ENCODE results near the gene C8B.

GRCh38 chr1:56970280-56970679 lies 4.5 kb upstream of the C8B start:
- TF ChIP-seq POLR2A (IDR thresholded peaks at IDR 0.05) (no peak), CTCF (IDR thresholded peaks at IDR 0.05) (no peak)

Data from uterus (tissue), 2 donors.